Stimulated activated CD8-positive, alpha-beta memory T cell treated with anti-CD3 and anti-CD28 coated beads, Interleukin-7, amount 100 ng/mL, for 1 hour (primary cell): ENCODE data around the gene USH2A.

Experiments
- DNase-seq, 2 donors: peaks; one replicate each; pipeline ENCODE4 v3.0.0-alpha.2; 2020; ENCODE audit warnings: low read depth in 2 of 2

Gene USH2A

DNA sequence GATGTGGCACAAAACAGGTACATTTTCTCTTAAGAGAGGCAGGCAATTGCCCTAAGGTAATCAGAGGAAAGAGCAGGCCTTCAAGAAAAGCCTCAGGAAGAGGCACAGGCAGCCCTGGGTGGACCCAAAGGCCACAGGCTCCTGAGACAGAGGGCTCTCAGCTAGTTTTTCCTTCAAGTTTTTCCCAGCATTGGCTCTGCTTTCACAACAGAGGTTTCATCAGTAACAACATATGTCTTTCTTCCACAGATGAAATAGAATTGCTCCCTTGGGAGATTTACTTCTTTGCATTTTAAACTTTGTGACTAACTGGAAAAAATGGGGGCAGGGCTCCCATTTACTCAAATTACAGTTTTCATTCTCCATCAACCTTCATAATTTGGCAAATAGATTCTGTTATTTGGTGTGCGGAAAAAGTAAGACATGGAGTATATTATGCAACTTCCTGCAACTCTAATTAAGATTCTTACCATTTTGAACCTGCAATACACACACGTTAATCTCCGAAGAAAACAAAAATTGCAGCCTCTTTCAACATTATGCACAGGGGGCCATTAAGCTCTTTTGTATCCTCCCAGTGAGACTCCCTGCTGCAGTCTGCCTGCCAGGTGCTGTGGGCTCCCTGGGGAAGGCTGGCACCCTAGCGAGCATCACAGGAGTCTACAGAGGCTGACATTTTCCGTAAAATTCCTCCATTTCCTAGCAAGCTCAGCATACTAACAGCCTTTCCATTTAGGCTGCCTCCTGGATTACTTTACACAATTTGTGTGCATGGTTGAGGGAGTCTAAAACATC is 282.3 kb downstream of the USH2A start:
- DNase-seq, result no peak

- no peak for DNase-seq
Observed at GRCh38 chr1:216124192-216124781, 299.0 kb downstream of the USH2A start.

DNA sequence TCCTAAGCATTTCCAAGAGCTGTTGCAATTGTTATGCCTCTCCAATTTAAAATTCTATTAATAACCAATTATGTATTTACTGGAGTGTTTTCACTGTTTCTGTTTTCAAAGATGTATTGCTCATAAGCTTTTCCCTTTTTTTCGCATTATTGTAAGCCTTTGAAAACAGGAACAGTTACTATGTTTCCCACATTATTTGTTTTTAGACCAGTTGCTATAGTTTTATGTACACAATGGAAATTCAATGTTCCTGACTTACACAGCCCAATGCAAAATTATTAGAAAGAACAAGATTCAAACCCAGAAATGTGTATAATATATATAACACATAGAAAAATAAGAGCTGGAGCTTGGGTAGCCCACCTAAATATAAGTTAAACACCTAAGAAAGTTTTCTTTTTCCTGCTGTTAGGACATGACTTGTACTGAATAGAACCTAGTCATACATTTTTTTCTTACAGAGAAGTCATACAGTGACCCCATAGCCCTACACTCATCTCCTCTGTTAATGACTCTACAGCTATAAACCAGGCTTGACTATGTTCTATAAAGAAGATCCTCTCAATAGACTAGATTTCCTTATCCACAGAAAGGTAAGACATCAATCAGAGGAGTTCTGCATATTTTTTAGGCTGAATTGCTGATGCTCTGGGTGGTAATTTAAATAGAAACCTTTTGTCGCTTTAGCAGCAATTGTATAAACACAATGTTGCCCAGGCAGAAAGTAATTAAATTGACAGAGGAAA is 299.6 kb downstream of the USH2A start:
- DNase-seq, result no peak

DNA sequence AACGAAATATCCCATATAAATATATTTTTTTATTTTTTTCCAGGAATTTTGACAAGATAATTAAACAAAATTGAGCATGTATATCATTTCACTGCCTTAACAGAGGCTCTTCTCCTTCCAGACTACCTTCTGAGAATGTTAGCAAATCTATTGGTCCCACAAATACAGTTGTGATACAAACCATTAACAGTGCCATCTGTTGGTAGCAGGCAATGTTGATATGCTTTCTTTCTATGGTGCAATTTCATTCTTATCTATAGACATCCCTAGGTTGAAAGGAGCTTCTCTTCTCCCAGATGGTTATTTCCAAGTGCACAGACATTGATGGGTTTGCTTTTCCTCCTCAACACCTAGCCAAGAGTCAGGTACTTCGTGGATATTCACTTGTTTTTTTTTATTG is 303.6 kb downstream of the USH2A start:
- DNase-seq, result no peak

DNA sequence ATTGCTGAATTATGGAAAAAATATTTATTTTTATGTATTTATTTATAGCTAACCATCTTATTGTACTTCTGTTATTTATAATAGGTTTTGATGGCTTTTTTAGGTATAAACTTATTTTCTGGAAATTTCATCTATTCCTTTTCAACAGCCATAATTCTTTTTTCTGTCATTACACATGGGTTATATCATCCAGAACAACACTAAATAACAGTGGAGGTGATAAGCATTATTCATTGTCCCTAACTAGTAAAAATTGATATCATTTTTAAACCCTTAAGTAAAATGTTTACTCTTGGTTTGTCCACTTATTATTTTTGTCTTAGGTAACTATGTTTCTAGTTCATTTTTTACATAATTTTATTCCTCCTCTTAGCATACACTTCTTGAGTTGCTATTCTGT is 309.1 kb downstream of the USH2A start:
- no peak for DNase-seq

- no peak for DNase-seq
Observed at GRCh38 chr1:216113181-216113580, 310.1 kb downstream of the USH2A start.

DNA sequence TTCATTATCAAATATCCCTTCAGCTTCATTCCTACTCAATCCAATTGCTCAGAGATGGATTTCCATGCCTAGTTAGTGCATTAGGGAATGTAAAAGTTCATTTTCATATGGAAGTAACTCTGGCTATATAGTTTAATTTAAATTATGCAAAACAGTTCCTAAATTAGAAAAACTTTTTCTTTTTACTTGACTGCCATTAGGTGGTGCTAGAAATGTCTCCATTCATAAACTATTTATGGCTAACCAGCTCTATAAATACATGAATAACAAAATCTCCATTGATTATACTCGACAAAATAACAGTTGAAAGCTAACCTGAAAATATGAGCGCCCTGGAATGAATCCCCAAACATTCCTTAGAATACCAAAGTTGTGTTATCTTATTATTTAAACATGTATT is 311.4 kb downstream of the USH2A start:
- DNase-seq, result no peak

GRCh38 chr1:216095400-216095799 is 327.8 kb downstream of the USH2A start:
- no peak for DNase-seq

DNA sequence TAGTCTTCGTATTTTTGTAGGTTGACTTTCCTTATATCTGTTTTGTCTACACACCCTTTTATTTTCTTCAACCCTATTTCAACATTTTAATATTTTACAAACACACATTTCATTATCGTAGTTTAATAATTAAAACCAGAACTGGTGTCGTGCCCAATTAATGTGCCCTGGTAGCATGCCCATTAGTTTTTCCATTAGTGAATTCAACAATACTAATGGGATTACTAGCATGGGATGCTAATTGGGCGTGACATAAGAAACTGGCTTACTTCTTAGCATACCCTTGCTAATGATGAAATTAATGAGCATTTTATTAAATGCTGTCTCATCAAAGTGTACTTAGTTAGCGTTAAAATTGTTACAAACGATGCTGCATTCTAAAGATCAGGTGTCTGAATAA is 332.7 kb downstream of the USH2A start:
- DNase-seq, result no peak

DNA sequence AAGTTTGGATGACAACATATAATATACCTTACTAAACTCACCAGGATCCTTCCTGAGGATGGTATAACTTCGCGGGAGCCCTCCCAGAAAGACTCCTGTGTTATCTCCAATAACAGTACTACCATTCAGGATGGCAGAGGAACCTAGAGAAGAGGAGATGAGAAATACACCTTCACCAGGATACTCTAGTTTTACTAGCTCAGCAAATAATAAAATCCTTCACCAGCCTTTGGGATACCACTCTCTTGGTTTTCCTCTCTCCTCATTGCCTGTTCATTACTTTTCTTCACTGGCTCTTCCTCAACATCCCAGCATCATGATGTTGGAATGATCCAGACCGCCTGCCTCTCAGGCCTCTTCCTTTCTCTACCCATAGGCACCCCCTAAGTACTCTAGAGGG is 336.6 kb downstream of the USH2A start:
- DNase-seq, result no peak

DNA sequence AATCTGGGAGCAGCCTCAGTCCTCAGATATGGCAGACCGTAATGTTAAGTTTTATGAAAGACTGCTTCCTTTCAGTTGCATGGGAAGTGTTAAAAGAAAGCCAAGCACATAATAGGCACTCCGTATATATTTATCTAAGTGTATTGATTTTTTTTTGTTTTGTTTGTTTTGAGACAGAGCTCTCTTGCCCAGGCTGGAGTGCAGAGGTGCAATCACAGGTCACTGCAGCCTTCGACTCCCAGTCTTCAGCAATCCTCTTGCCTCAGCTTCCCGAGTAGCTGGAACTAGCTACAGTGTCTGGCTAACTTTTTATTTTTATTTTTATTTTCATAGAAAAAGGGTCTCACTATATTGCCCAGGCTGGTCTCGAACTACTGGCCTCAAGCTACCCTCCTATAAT is 341.8 kb downstream of the USH2A start:
- no peak for DNase-seq

DNA sequence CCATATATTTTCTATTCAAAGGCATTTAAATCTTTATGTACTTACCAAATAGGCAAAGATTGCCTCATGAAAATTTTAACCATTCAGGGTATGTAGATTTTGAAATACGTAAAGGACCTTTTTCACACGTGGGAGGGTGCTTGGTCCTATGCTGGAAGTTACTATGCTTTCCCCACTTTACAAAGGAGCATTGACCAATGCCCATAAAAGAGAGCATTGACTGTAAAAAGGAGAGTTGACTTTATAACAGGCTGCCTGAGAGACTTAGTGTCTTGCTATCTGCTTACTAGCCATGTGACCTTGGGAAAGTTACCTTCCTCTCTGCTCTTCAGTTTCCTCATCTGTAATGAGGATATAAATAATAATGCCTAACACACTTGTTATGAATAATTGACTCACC is 346.5 kb downstream of the USH2A start:
- no peak for DNase-seq

DNA sequence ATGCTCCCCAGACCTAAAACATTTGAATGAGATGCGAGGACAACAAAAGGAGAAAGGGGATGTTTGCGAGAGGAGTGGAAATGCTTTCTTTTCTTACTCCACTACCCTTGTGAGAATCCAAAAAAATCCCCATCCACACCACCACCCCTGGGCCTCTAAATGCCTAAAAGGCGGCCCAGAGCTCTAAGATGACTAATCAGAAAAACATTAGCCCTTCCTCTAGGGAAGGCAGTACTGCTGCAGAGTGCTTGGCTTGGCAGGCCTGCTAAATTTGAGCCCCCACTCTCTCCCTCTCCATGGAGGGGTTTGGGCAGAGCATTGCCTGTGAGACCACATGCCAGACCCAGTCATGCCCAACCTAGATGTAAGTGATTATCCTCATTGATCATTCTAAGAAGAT is 347.9 kb downstream of the USH2A start:
- DNase-seq, result no peak

GRCh38 chr1:216073793-216074595 is 349.3 kb downstream of the USH2A start:
- no peak for DNase-seq

- DNase-seq, result no peak
Observed at GRCh38 chr1:216071262-216071661, 352.0 kb downstream of the USH2A start.

GRCh38 chr1:216064643-216065042 is 358.6 kb downstream of the USH2A start:
- DNase-seq, result no peak

DNA sequence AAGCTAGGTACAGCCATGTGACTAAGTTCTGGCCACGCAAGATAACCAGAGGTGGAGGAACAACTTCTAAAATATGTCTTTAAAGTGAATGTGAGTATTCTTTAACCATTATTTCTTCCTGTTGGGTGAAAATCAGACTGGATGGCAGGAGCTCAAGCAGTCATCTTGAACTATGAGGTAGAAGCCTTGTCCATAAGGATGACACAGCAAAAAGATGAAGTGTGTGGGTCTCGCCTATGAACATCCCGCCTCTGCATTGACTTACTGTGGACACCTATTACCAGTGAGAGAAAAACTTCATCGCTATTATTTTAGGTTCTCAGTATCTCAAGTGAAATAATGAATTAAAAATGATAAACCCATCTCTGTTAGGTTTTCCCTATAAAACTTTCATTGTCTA is 365.3 kb downstream of the USH2A start:
- DNase-seq, result no peak

- DNase-seq, result no peak
Observed at GRCh38 chr1:216057063-216057462, 366.2 kb downstream of the USH2A start.

GRCh38 chr1:216055004-216055403 is 368.2 kb downstream of the USH2A start:
- no peak for DNase-seq

DNA sequence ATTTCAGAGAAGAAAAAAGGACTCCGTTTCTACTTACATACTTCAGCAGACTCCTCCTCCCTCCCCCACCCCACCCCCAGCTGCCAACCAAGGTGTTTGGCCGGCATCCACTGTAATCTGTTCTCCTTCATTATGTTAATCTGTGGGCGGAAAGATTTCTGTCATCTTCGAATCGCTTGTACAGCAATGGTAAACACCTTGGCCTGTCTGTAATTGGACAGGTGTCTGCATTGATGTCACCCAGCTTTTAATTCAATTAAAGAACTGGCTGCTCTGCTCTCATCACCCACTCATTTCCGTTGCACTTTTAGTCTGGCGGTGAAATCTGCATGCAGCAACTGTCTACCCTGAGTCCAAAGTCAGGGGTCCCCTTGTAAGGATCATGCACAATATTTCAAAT is 368.6 kb downstream of the USH2A start:
- no peak for DNase-seq

DNA sequence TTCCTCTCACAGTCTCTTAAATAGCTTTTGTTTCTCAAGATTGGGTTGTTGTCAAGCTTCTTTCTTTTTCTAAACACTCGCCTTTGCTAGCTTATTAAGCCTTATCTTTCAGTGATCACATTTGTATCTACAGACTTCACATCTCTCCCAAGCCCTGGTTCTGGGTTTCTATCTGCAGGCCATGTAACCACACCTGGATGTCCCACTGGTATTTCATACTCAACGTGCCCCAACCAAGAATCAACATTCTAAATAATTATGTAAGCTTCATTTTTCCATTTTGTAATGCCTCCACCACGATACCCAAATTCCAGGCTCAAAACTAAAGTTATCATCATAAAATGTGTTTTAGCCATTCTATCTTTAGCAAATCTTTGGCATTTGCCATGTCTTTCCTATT is 372.2 kb downstream of the USH2A start:
- DNase-seq, result no peak

- no peak for DNase-seq
Observed at GRCh38 chr1:216049741-216050430, 373.4 kb downstream of the USH2A start.
